Large intestine (tissue), 3 donors: ENCODE results near the gene TSPAN10. TPM values are rescaled to one million over a fixed set of nuclear protein-coding genes. Genes with fewer than 3 reads are reported as not detected.

Source experiments
- DNase-seq, 2 donors: peaks; one replicate each; pipeline versions ENCODE4 v3.0.0 to v3.0.0-alpha.2; 2013
- H3K27ac ChIP-seq: one replicate; pipeline ENCODE4 v1.5.1; 2013; ENCODE audit warnings: low read length
- H3K27me3 ChIP-seq: 2 replicates; pipeline ENCODE4 v1.6.1; 2013; ENCODE audit warnings: low read length; ENCODE audit not compliant: control insufficient read depth, insufficient read depth
- H3K36me3 ChIP-seq: 2 replicates; pipeline ENCODE4 v1.6.1; 2013; ENCODE audit warnings: low read length; ENCODE audit not compliant: control insufficient read depth, insufficient read depth
- H3K4me1 ChIP-seq: one replicate; pipeline ENCODE4 v1.6.1; 2013; ENCODE audit warnings: low read length; ENCODE audit not compliant: control insufficient read depth, insufficient read depth
- H3K4me3 ChIP-seq: one replicate; pipeline ENCODE4 v1.5.1; 2013; ENCODE audit warnings: low read length
- H3K9me3 ChIP-seq: one replicate; pipeline ENCODE4 v1.6.1; 2013; ENCODE audit warnings: mild to moderate bottlenecking, low read depth, low read length, moderate library complexity; ENCODE audit not compliant: control insufficient read depth
- WGBS: methylation state at CpG from one replicate; pipeline ENCODE4 v1.1.5; 2013; ENCODE audit warnings: low lambda C conversion rate; ENCODE audit not compliant: insufficient coverage; 5-methylcytosine and 5-hydroxymethylcytosine counted together
- polyA plus RNA-seq: library from polyadenylated mRNA; unstranded; fragments of 120-200 nt; gene quantifications from one replicate; pipeline ENCODE4 v1.2.1, GENCODE V29; 2013

TSPAN10 gene
- polyA plus RNA-seq, 1 donor: 1.2 TPM

- Histone ChIP-seq H3K27ac (no peak overlapping the region), H3K4me1 (peaks cover 14% of the 10 kb centered on the region), H3K36me3 (peaks cover 72% of the 10 kb centered on the region), H3K27me3 (no peaks in the 10 kb centered on the region), H3K4me3 (no peak overlapping the region), H3K9me3 (no peaks in the 10 kb centered on the region)
- DNase-seq: no peak
- no CpG with 5 or more reads among the region's 41 CpGs for WGBS
These were observed 51.0 kb downstream of the TSPAN10 start for GRCh38 chr17:81687770-81688541.

- peaks cover 78% of the 10 kb centered on the region for H3K36me3 ChIP-seq
- WGBS: no CpG with 5 or more reads among the region's 14 CpGs
- H3K27me3 ChIP-seq: no peaks in the 10 kb centered on the region
- H3K9me3 ChIP-seq: no peaks in the 10 kb centered on the region
- DNase-seq: no peak
- H3K27ac ChIP-seq: no peak overlapping the region
- H3K4me3 ChIP-seq: no peak overlapping the region
- peaks cover 14% of the 10 kb centered on the region for H3K4me1 ChIP-seq
These were observed 51.6 kb downstream of the TSPAN10 start for GRCh38 chr17:81688616-81689015.

GRCh38 chr17:81690066-81690465 is 53.1 kb downstream of the TSPAN10 start:
- no peak overlapping the region for H3K27ac ChIP-seq
- peaks cover 2% of the 10 kb centered on the region for H3K9me3 ChIP-seq
- WGBS: no CpG with 5 or more reads among the region's 18 CpGs
- H3K4me3 ChIP-seq: no peak overlapping the region
- H3K4me1 ChIP-seq: peaks cover 8% of the 10 kb centered on the region
- peaks cover 93% of the 10 kb centered on the region for H3K36me3 ChIP-seq
- no peaks in the 10 kb centered on the region for H3K27me3 ChIP-seq
- DNase-seq: no peak

GRCh38 chr17:81690549-81690948 is 53.6 kb downstream of the TSPAN10 start:
- Histone ChIP-seq H3K4me3 (no peak overlapping the region), H3K36me3 (peaks cover 96% of the 10 kb centered on the region), H3K4me1 (peaks cover 3% of the 10 kb centered on the region), H3K27me3 (no peaks in the 10 kb centered on the region), H3K9me3 (peaks cover 2% of the 10 kb centered on the region), H3K27ac (no peak overlapping the region)
- WGBS: no CpG with 5 or more reads among the region's 17 CpGs
- DNase-seq: no peak

- Histone ChIP-seq H3K9me3 (peaks cover 3% of the 10 kb centered on the region), H3K4me3 (no peak overlapping the region), H3K36me3 (peaks cover 97% of the 10 kb centered on the region), H3K4me1 (peaks cover 3% of the 10 kb centered on the region), H3K27ac (no peak overlapping the region), H3K27me3 (no peaks in the 10 kb centered on the region)
- no CpG with 5 or more reads among the region's 18 CpGs for WGBS
- no peak for DNase-seq
These were observed 54.2 kb downstream of the TSPAN10 start for GRCh38 chr17:81691196-81691595.

- peaks cover 5% of the 10 kb centered on the region for H3K9me3 ChIP-seq
- no CpG with 5 or more reads among the region's 20 CpGs for WGBS
- H3K27ac ChIP-seq: no peak overlapping the region
- DNase-seq: no peak
- H3K27me3 ChIP-seq: no peaks in the 10 kb centered on the region
- no peak overlapping the region for H3K4me3 ChIP-seq
- H3K36me3 ChIP-seq: peaks cover 97% of the 10 kb centered on the region
- H3K4me1 ChIP-seq: peaks cover 3% of the 10 kb centered on the region
These were observed 54.6 kb downstream of the TSPAN10 start for GRCh38 chr17:81691608-81692007.

- Histone ChIP-seq H3K4me1 (peaks cover 3% of the 10 kb centered on the region), H3K27me3 (no peaks in the 10 kb centered on the region), H3K4me3 (no peak overlapping the region), H3K36me3 (peaks cover 97% of the 10 kb centered on the region), H3K9me3 (peaks cover 8% of the 10 kb centered on the region), H3K27ac (no peak overlapping the region)
- no peak for DNase-seq
- whole genome bisulfite sequencing: no CpG with 5 or more reads among the region's 35 CpGs
These were observed 56.7 kb downstream of the TSPAN10 start for GRCh38 chr17:81693509-81694210.

- peaks cover 3% of the 10 kb centered on the region for H3K4me1 ChIP-seq
- no CpG with 5 or more reads among the region's 19 CpGs for WGBS
- no peak overlapping the region for H3K4me3 ChIP-seq
- H3K27ac ChIP-seq: no peak overlapping the region
- H3K9me3 ChIP-seq: peaks cover 8% of the 10 kb centered on the region
- H3K36me3 ChIP-seq: peaks cover 94% of the 10 kb centered on the region
- no peaks in the 10 kb centered on the region for H3K27me3 ChIP-seq
- DNase-seq: no peak
These were observed 57.8 kb downstream of the TSPAN10 start for GRCh38 chr17:81694810-81695209.

GRCh38 chr17:81695211-81695610 is 58.2 kb downstream of the TSPAN10 start:
- WGBS: no CpG with 5 or more reads among the region's 6 CpGs
- Histone ChIP-seq H3K4me1 (peaks cover 3% of the 10 kb centered on the region), H3K36me3 (peaks cover 90% of the 10 kb centered on the region), H3K4me3 (no peak overlapping the region), H3K27ac (no peak overlapping the region), H3K27me3 (no peaks in the 10 kb centered on the region), H3K9me3 (peaks cover 8% of the 10 kb centered on the region)
- no peak for DNase-seq

GRCh38 chr17:81695801-81696200 is 58.8 kb downstream of the TSPAN10 start:
- H3K36me3 ChIP-seq: peaks cover 90% of the 10 kb centered on the region
- H3K4me1 ChIP-seq: peaks cover 6% of the 10 kb centered on the region
- DNase-seq: no peak
- no peak overlapping the region for H3K4me3 ChIP-seq
- H3K27me3 ChIP-seq: no peaks in the 10 kb centered on the region
- WGBS: no CpG with 5 or more reads among the region's 22 CpGs
- H3K9me3 ChIP-seq: peaks cover 8% of the 10 kb centered on the region
- no peak overlapping the region for H3K27ac ChIP-seq
